DMS79 (cell line): ENCODE measurements around the gene DLG2.
"Not testable (repeated sequence)": the region's sequence is repeated elsewhere in the genome, so short reads cannot be mapped to it uniquely, and the experiment has no call there.

Source experiments
- DNase-seq: peaks from one replicate; lab custom pipeline; 2025; lab: John Stamatoyannopoulos, UW

Gene DLG2

GRCh38 chr11:83782329-83782728, 1844.8 kb downstream of the DLG2 start:
- no peak for DNase-seq

DNA sequence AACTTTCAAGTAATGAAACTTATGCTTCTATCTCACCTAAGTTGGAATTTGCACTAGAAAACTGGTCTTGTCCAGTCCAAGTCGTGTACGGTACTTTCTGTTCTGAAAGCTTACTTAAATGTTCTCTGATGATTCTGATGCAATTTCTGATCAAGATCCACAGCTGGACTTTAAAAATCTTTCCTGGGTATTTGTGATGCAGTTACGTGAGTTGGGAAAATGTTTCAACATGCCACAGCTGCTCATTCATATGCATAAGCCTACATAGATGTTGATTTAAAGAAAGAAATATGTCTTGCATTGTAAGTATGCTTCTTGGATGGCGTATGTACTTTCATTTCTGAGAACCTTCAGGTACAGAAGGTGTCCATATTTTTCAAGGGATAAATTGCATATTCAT, 1847.3 kb downstream of the DLG2 start:
- no peak for DNase-seq

DNA sequence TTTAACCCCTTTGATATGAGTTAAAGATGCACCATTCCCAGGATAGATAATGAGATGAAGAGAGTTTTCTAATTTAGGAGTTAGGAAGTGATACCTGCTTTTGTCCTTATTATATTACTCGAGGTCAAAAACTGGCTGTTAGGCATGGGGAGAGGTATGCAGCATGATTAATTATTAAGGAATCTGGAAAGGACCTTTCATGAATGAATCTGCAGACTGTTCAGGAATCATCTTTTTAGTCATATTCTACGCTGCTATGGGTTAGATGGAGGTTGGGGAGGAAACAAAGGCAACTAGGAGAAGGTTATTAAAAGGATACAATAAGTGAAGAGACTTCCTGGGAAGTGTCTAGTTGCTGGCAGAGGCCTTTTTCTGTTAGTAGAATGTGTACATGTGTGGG, 1848.5 kb downstream of the DLG2 start:
- no peak for DNase-seq

- no peak for DNase-seq
Observed at GRCh38 chr11:83773950-83774880, 1852.9 kb downstream of the DLG2 start.

DNA sequence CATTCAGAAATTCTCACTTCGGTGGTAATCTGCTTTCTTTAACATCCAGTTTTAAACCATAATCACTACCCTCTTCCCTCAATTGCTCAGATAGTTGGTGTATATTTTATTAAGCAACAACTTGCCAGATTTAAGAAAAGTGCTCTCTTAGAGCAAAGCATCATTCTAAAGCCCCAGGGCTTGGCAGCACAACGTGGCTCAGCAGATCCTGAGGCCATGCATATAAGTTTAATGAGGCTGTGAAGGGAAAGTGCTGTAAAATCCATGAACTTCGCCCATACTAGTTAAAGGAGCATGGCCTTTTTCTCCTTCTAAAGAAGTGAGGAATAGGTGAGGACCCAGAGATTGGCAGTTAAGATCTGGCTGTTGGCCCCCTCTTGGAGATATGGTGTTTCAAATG, 1858.7 kb downstream of the DLG2 start:
- no peak for DNase-seq

- no peak for DNase-seq
Observed at GRCh38 chr11:83766932-83767331, 1860.2 kb downstream of the DLG2 start.

- DNase-seq = no peak
Observed at GRCh38 chr11:83764643-83765042, 1862.5 kb downstream of the DLG2 start.

DNA sequence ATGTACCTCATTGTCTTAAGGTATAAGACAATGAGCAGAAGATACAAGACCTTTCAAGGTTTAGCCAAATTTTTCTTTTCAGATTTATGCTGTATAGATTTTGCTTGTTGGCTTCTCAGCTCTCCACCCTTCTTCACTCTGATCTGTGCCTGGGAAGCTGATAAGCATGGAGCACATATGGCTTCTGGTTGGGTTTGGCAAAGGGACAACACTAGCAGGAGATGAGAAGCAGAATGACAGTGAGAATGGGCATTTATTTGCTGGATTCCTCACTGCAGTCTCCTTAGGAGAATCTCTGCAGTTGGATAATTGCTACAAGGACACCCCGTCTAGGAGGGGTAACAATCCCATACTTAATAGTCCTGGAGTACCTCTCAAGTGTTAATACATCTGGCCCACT, 1866.2 kb downstream of the DLG2 start:
- DNase-seq = no peak

DNA sequence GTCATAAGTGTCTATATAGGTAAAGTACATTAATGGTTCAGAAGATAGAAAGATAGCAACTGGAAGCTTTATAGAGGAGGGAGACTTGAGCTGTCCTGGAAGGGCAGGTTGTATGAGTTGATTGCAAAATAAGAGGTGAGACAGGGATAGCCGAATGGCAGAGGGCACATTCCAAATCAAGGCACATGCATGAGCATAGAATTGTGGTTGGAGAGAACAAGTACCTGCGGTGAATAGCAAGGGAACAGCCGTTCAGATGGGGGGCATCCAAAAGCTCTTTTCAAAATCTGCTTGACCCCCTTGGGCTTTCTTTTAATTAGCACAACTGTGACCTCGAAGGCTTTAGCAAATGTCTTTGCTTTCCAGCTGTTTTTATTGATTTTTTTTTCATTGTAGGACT, 1868.0 kb downstream of the DLG2 start:
- DNase-seq = no peak

DNA sequence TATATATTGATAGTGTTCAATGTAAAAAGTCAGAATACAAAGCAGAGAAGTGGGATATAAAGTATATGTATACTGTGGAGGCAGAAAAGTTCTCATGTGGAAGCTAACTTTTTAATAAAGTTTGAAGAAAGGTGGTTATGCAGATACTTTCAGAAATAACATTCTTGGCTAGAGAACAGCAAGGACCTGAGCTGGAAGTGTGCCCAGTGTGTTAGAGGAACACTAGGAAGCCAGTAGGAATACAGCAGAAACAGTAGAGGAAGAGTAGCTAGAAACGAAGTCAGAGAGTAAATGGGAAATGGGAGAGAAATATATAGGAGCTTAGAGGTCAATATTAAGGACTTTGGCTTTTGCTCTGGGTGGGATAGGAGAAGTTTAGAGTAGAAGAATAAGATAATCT, 1876.1 kb downstream of the DLG2 start:
- DNase-seq = no peak

DNA sequence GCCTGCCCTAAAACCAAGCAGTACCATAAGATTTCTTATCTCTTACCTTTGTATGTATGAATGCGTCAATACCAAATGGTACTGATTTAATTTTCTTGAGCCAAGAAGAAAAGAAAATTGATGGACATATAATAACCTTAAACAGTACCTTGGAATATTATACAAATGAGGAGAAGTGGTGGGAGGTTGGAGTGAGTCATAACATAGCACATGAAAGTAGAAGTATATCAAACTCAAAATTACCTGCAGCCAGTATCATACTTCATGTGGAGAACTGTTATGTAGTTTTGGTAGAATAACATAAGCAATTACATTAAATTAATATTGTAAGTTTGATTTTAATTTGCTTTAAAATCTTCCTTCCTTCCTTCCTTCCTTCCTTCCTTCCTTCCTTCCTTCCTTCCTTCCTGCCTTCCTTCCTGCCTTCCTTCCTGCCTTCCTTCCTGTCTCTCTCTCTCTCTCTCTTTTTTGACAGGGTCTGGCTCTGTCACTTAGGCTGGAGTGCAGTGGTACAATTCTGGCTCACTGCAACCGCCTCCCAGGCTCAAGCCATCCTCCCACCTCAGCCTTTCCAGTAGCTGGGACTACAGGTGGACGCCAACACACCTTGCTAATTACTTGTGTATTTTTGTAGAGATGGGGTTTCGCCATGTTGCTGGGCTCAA, 1880.1 kb downstream of the DLG2 start:
- DNase-seq = no peak

- no peak for DNase-seq
Observed at GRCh38 chr11:83744620-83745192, 1882.4 kb downstream of the DLG2 start.

DNA sequence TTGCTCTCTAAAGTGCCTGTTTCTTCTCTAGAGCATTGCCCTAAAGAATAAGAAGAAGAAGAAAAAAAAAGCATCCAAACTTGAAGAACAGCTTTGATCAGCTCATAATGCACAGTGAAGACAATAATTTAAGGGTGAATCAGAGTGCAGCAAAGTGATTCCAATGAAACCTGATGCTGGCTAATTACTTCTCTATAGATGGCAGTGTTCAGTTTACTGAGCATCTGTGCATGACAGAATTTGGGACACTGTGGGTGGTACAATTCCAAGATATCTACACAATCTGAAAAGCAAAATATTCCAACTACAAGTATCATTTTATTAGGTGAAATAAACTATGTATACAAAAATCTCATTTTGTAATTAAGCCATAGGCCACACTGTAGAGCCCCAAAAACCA, 1890.5 kb downstream of the DLG2 start:
- no peak for DNase-seq

- no peak for DNase-seq
Observed at GRCh38 chr11:83734120-83734519, 1893.0 kb downstream of the DLG2 start.

DNA sequence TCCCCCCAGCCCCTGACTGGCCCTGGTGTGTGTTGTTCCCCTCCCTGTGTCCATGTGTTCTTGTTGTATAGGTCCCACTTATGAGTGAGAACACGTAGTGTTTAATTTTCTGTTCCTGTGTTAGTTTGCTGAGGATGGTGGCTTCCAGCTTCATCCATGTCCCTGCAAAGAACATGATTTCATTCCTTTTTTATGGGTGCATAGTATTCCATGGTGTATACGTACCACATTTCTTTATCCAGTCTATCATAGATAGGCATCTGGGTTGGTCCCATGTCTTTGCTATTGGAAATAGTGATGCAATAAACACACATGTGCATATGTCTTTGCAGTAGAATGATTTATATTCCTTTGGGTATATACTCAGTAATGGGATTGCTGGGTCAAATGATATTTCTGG, 1895.9 kb downstream of the DLG2 start:
- not testable (repeated sequence) for DNase-seq

DNA sequence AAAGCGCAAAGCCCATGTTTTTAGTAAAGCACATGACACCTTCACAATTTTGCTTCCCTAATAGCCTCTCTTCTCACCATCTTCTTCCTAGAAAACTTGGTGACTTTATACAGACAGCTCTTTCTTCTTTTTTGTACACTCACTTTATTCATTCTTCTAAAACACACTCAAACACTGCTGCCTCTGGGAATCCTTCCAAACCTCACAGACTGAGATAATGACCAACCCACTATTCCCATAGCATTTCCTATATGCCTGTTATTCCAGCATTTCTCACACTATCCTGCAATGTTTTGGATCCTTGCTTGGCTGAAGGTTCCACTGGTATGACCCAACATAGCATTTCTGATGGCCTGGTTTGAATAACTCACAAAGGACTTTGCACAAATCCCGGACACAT, 1898.9 kb downstream of the DLG2 start:
- no peak for DNase-seq

DNA sequence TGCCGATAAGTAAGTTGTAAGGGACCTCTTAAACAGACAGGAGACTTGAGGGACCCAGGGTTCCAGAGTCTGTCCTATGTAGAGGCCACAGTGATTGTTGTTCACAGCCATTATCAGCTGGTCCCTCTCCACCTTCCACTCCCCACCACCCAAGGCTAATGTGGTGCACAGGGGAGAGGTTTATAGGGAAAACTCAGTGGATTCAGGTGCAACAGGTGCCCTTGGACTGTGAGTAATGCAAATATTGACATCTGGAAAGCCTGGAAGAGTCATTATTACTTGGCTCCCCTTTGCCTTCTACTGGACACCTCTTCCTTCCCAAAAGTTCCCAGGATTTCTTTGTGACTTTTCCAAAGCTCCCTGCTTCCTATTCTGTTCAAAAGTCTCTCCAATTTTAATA, 1899.9 kb downstream of the DLG2 start:
- no peak for DNase-seq

GRCh38 chr11:83726316-83726715, 1900.8 kb downstream of the DLG2 start:
- no peak for DNase-seq

GRCh38 chr11:83725728-83726127, 1901.4 kb downstream of the DLG2 start:
- no peak for DNase-seq

DNA sequence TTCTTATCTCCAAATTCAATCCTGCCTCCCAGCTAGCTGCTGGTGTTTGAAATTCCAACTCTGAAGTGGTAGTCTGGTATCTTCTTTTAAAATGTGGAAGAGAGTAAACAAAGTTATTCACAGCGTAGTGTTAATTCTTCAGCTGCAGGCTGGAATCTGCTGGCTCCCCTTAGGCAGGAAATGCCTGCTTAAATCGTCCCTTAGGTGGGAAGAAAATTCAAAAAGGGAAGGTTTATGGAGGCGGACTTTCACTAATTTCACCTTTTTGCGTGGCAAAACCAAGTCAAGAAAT, 1901.9 kb downstream of the DLG2 start:
- no peak for DNase-seq

DNA sequence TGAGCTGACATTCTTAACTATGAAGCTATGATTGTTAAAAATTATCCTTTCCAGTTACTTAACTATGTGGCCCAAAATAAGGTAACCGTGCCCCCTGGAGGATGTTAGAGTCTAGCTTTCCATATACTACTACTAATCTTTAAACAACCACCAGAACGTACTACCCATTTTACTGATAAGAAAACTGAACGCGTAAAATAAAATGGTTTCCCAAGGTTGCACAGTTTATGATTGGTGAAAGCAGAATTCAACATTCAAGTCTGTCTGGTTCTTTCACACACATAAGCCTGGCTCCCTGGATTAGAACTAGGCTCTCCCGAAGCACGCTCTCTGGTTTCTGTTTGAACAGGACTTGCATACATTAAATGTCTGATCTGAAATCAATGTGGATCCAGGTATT, 1903.1 kb downstream of the DLG2 start:
- DNase-seq = no peak

DNA sequence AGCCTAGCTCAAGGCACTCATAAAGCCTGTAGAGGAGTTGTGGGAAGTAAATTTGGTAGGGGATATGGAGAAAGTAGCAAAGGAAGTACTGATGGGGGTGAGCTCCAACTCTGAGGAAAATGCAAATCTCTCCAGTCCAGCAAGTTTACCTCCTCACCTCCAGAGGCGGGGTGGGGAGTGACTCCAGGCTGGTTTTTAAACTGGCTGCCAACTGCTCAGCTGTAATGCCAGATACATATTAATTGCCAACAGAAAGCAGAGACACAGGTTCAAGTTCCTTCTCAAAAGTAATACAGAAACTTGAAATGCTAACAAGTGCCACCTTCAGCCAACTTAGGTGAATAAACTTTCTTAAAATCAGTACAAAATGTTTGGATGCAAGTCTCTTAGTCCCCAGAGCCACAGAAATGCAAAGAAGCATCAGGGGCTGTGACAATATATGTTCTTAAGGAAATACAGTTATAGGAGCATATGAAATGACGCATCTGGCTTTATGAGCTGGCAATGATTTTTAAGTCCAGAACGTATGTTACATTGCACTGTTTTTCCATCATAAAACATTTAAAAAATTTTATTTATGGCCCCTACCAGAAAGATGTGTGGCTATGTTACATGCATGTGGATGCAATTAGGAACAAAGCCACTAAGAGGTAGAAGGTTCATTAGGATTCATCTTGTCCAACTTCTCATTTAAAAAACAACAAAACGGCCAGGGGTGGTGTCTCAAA, 1904.6 kb downstream of the DLG2 start:
- DNase-seq = no peak

DNA sequence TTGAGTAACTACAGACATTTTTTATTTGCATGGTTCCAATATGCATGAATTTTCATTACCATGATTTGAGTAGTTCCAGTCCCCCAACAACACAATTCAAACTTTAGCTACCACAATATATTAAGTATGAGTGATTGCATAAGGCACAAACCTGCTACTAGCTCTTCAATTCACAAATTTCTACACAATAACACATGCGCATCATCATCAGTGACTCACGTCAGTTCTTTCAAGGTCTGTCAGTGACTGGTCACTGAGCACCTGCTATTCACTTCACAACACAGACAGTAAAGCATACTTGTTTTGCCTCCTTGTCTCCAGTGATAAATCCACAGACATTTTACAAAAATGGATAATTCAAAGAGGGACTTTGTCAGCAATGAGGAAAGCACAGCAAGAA, 1905.9 kb downstream of the DLG2 start:
- no peak for DNase-seq
